HepG2 (cell line): ENCODE data around the gene EXOC1. TPM values are rescaled to one million over a fixed set of nuclear protein-coding genes. Genes with fewer than 3 reads are reported as not detected.

ENCODE experiments used
- ATAC-seq: fragments of 200-7000 bp; cut with Tn5 transposase; 3 replicates; pipeline ENCODE4 v1.9.1; 2020; ENCODE audit warnings: mild to moderate bottlenecking, moderate library complexity
- BruUV-seq: library from RNA; stranded (reverse); fragments of 400-500 nt; replicated peaks from 2 replicates; lab custom pipeline; 2021; lab: Mats Ljungman, UMichigan
- CTCF ChIA-PET: fragments of 300-600 bp; formaldehyde crosslinking; extraction: SDS; loops from one replicate; lab custom pipeline; 2021; ENCODE audit warnings: low total read pairs, inconsistent platforms, low intra/inter-chr PET ratio; lab: Yijun Ruan, JAX
- POLR2A ChIA-PET: fragments of 350-600 bp; sonication (Branson Sonifier 250); formaldehyde crosslinking; loops from one replicate; lab custom pipeline; 2020; ENCODE audit warnings: antibody characterized with exemption, inconsistent platforms; lab: Yijun Ruan, JAX
- DNase-seq: peaks from one replicate; pipeline ENCODE4 v3.0.0-alpha.2; 2015; ENCODE audit warnings: low spot score
- FAIRE-seq: peaks from 3 replicates; lab custom pipeline; 2011; peaks lifted over from hg19 to GRCh38; lab: Jason Lieb, UNC
- H2AFZ ChIP-seq: one replicate; pipeline ENCODE4 v1.6.1; 2011; ENCODE audit warnings: low read length, inconsistent platforms
- H3K27ac ChIP-seq: fragments of 300-600 bp; 3 replicates; pipeline ENCODE4 v1.8.0; 2011; ENCODE audit warnings: mixed run types, mild to moderate bottlenecking, mixed read lengths, low read length, inconsistent platforms; ENCODE audit not compliant: insufficient read depth; ENCODE audit errors: extremely low read length
- H3K27me3 ChIP-seq, 2 experiments: fragments of 200-600 bp in 1 of 2; 2 replicates in 1 of 2; 3 replicates in 1 of 2; pipeline versions ENCODE4 v1.6.0 to v1.8.0; 2011; ENCODE audit warnings: low read length in 2 of 2, mild to moderate bottlenecking in 2 of 2, moderate library complexity in 2 of 2, inconsistent platforms in 1 of 2; ENCODE audit not compliant: insufficient read depth in 2 of 2, control insufficient read depth in 1 of 2
- H3K36me3 ChIP-seq, 2 experiments: fragments of 200-600 bp in 1 of 2; replicated peaks in 1 of 2; 2 replicates in 1 of 2; 3 replicates in 1 of 2; pipeline versions ENCODE4 v1.5.1 to v1.8.0; 2011; ENCODE audit warnings: low read length in 2 of 2, inconsistent platforms in 1 of 2; ENCODE audit not compliant: insufficient read depth in 2 of 2, control insufficient read depth in 1 of 2
- H3K4me1 ChIP-seq: 2 replicates; pipeline ENCODE4 v1.5.1; 2012; ENCODE audit warnings: low read length, inconsistent platforms; ENCODE audit not compliant: insufficient read depth
- H3K4me2 ChIP-seq: 2 replicates; pipeline ENCODE4 v1.6.0; 2011; ENCODE audit warnings: low read depth, low read length, inconsistent platforms
- H3K4me3 ChIP-seq, 3 experiments: fragments of 200-600 bp in 1 of 3; sonication (generic), shearing (Covaris generic) in 1 of 3; replicated peaks in 1 of 3; 2 replicates each; pipeline ENCODE4 v1.5.1; 2011 to 2016; ENCODE audit warnings: low read length in 3 of 3, inconsistent platforms in 2 of 3, low read depth in 2 of 3, mild to moderate bottlenecking in 2 of 3, control low read depth in 1 of 3, mixed read lengths in 1 of 3; ENCODE audit not compliant: insufficient read depth in 1 of 3
- H3K79me2 ChIP-seq: one replicate; pipeline ENCODE4 v1.6.1; 2011; ENCODE audit warnings: low read length, inconsistent platforms; ENCODE audit not compliant: insufficient read depth
- H3K9ac ChIP-seq: 2 replicates; pipeline ENCODE4 v1.6.0; 2011; ENCODE audit warnings: mild to moderate bottlenecking, low read depth, low read length, inconsistent platforms; ENCODE audit not compliant: insufficient read depth
- H3K9me3 ChIP-seq: 2 replicates; pipeline ENCODE4 v1.5.1; 2012; ENCODE audit warnings: mild to moderate bottlenecking, low read length
- H4K20me1 ChIP-seq: 2 replicates; pipeline ENCODE4 v1.6.0; 2011; ENCODE audit warnings: inconsistent platforms, mild to moderate bottlenecking, low read length, moderate library complexity; ENCODE audit not compliant: insufficient read depth
- ATF7 ChIP-seq, 2 experiments: fragments of 450-650 bp in 1 of 2; sonication (generic) in 1 of 2; formaldehyde crosslinking in 1 of 2; IDR thresholded peaks; 2 replicates each; pipeline versions ENCODE4 v1.4.0 to v1.6.1; 2016 to 2020; ENCODE audit warnings: antibody characterized with exemption in 1 of 2, mild to moderate bottlenecking in 1 of 2, missing genetic modification reagents in 1 of 2
- KLF15 ChIP-seq: sonication (generic); formaldehyde crosslinking; IDR thresholded peaks from 2 replicates; pipeline ENCODE4 v1.8.1; 2023; ENCODE audit warnings: borderline replicate concordance, mild to moderate bottlenecking, inconsistent platforms, missing genetic modification reagents, mixed read lengths
- ZNF432 ChIP-seq: sonication (generic); formaldehyde crosslinking; IDR thresholded peaks from 2 replicates; pipeline ENCODE4 v1.5.0; 2020; ENCODE audit warnings: missing genetic modification reagents, mild to moderate bottlenecking, borderline replicate concordance
- ZNF530 ChIP-seq: sonication (generic); formaldehyde crosslinking; IDR thresholded peaks from 2 replicates; pipeline ENCODE4 v1.5.0; 2020; ENCODE audit warnings: low read depth, mild to moderate bottlenecking, missing genetic modification reagents
- ZNF546 ChIP-seq: sonication (generic); formaldehyde crosslinking; conservative IDR thresholded peaks from 2 replicates; pipeline ENCODE4 v1.8.1; 2023; ENCODE audit warnings: mild to moderate bottlenecking, missing genetic modification reagents
- WGBS: methylation state at CpG from one replicate; pipeline ENCODE4 v1.1.6; 2017; ENCODE audit warnings: low lambda C conversion rate; 5-methylcytosine and 5-hydroxymethylcytosine counted together
- in situ Hi-C: cut with HindIII; loops from 2 replicates; pipeline ENCODE4 v1.10.0; 2017; ENCODE audit warnings: low pct_unique_long_range_greater_than_20kb; ENCODE audit not compliant: extremely low pct_ligation_motif_present
- intact Hi-C: fragments of 100-400 bp; cut with micrococcal nuclease; formaldehyde crosslinking; loops from one replicate; pipeline ENCODE4 v1.10.0; 2022; ENCODE audit not compliant: unreplicated experiment
- polyA plus RNA-seq, 8 experiments: library from polyadenylated mRNA; depleted of rRNA in 3 of 8; stranded (reverse) in 7 of 8; unstranded in 1 of 8; fragments of >200 nt; fragmentation: Illumina TruSeq in 4 of 8; extraction: Trizol in 4 of 8; gene quantifications; 2 replicates each; pipeline versions ENCODE4 v1.2.1 to v1.2.3, GENCODE V29; 2011 to 2016; ENCODE audit warnings: low read depth in 4 of 8, missing spikeins in 1 of 8, mixed read lengths in 1 of 8; ENCODE audit not compliant: insufficient read depth in 1 of 8
- total RNA-seq, 5 experiments: library from RNA; depleted of rRNA; stranded (reverse); fragments of >200 nt; fragmentation: Illumina TruSeq; extraction: Trizol; gene quantifications; 2 replicates each; pipeline ENCODE4 v1.2.3, GENCODE V29; 2016; ENCODE audit warnings: low read depth in 1 of 5

EXOC1 gene
- total and polyA plus RNA-seq, 2 of the 13 experiments (the other 11 are each of a cell fraction or from before 2014, with no cell fraction given) = 9.1 to 18.4 TPM

GRCh38 chr4:55931833-55932232 lies 78.4 kb downstream of the EXOC1 start:
- H3K79me2 ChIP-seq = no peaks in the 10 kb centered on the region
- POLR2A ChIA-PET = no interaction called here
- intact Hi-C loops = no loop called here
- no peak for FAIRE-seq
- no peak overlapping the region for H3K4me3 ChIP-seq
- no peak overlapping the region for H3K9ac ChIP-seq
- H3K27ac ChIP-seq = no peak overlapping the region
- no peak for ATAC-seq
- in situ Hi-C loops = no loop called here
- no TSS peak for BruUV-seq
- no peak for DNase-seq
- no peaks in the 10 kb centered on the region for H4K20me1 ChIP-seq
- H3K27me3 ChIP-seq = no peaks in the 10 kb centered on the region
- peak; percentile 30; the same call in 1 of the 2 replicates for TF ChIP-seq ATF7 (IDR thresholded peaks at IDR 0.05)
- TF ChIP-seq ATF7 (CRISPR knock-in tag; IDR thresholded peaks at IDR 0.05) = no peak
- TF ChIP-seq ZNF530 (CRISPR knock-in tag) = no peak
- CTCF ChIA-PET = no interaction called here
- no peaks in the 10 kb centered on the region for H3K36me3 ChIP-seq
- no peaks in the 10 kb centered on the region for H3K9me3 ChIP-seq
- 28% methylated on average over 3 of the region's 3 CpGs for WGBS
- no peak overlapping the region for H3K4me2 ChIP-seq
- no peak overlapping the region for H2AFZ ChIP-seq
- no peaks in the 10 kb centered on the region for H3K4me1 ChIP-seq

- in situ Hi-C loops (no loop called here), intact Hi-C loops (no loop called here)
- Histone ChIP-seq H4K20me1 (no peaks in the 10 kb centered on the region), H3K79me2 (no peaks in the 10 kb centered on the region), H3K4me3 (no peak overlapping the region), H3K9ac (no peak overlapping the region)
- ATAC-seq (no peak), DNase-seq (no peak)
- WGBS = 96% methylated on average over 3 of the region's 3 CpGs
- CTCF ChIA-PET = no interaction called here
- no TSS peak for BruUV-seq
- no peak for TF ChIP-seq ZNF546 (CRISPR knock-in tag)
- TF ChIP-seq KLF15 (CRISPR knock-in tag) = no peak
- no peak for TF ChIP-seq ZNF432 (CRISPR knock-in tag)
- TF ChIP-seq, all 625 proteins: peak for 0
- Histone ChIP-seq H3K4me1 (no peaks in the 10 kb centered on the region), H2AFZ (no peak overlapping the region), H3K27me3 (no peaks in the 10 kb centered on the region), H3K4me2 (no peak overlapping the region), H3K36me3 (no peaks in the 10 kb centered on the region), H3K9me3 (no peaks in the 10 kb centered on the region), H3K27ac (no peak overlapping the region)
- POLR2A ChIA-PET = no interaction called here
- no peak for FAIRE-seq
These were observed 79.1 kb downstream of the EXOC1 start for GRCh38 chr4:55932511-55932910.
